Common myeloid progenitor, CD34-positive (primary cell): ENCODE data around the gene PRL.
A peak's percentile ranks its signal among the peaks of the same experiment; 100 is the strongest.

ENCODE experiments used
- CTCF ChIA-PET: fragments of 350-600 bp; sonication (Branson Sonifier 250); formaldehyde crosslinking; loops from one replicate; lab custom pipeline; 2021; ENCODE audit warnings: antibody characterized with exemption; lab: Charles Lee
- POLR2A ChIA-PET: fragments of 350-600 bp; sonication (Branson Sonifier 250); formaldehyde crosslinking; loops from one replicate; lab custom pipeline; 2021; ENCODE audit warnings: antibody characterized with exemption; lab: Charles Lee
- DNase-seq, 3 donors: peaks; one replicate each; pipeline versions ENCODE4 v3.0.0 to v3.0.0-alpha.2; 2013
- H3K27ac ChIP-seq, 2 experiments: 1 replicate in 1 of 2; 2 replicates in 1 of 2; pipeline ENCODE4 v1.7.0; 2013; ENCODE audit warnings: inconsistent platforms in 2 of 2, low read length in 2 of 2, mild to moderate bottlenecking in 2 of 2, low read depth in 1 of 2, moderate library complexity in 1 of 2; ENCODE audit not compliant: severe bottlenecking in 2 of 2, insufficient read depth in 1 of 2, poor library complexity in 1 of 2
- H3K27me3 ChIP-seq, 5 experiments: replicated peaks in 2 of 5; 1 replicate in 3 of 5; 2 replicates in 2 of 5; pipeline versions ENCODE4 v1.6.1 to v1.7.0; 2013; ENCODE audit warnings: low read length in 4 of 5, mild to moderate bottlenecking in 2 of 5, moderate library complexity in 2 of 5, inconsistent platforms in 1 of 5; ENCODE audit not compliant: insufficient read depth in 5 of 5, control insufficient read depth in 4 of 5
- H3K36me3 ChIP-seq, 4 experiments: 1 replicate in 2 of 4; 2 replicates in 2 of 4; pipeline versions ENCODE4 v1.6.1 to v1.7.0; 2013; ENCODE audit warnings: low read length in 3 of 4, control low read depth in 1 of 4, mild to moderate bottlenecking in 1 of 4; ENCODE audit not compliant: control insufficient read depth in 4 of 4, insufficient read depth in 4 of 4
- H3K4me1 ChIP-seq, 4 experiments: 1 replicate in 3 of 4; 2 replicates in 1 of 4; pipeline versions ENCODE4 v1.6.1 to v1.7.1; 2013; ENCODE audit warnings: low read length in 3 of 4, mild to moderate bottlenecking in 3 of 4, control low read depth in 1 of 4, inconsistent platforms in 1 of 4, moderate library complexity in 1 of 4; ENCODE audit not compliant: control insufficient read depth in 4 of 4, insufficient read depth in 4 of 4; ENCODE audit errors: control extremely low read depth in 1 of 4
- H3K4me3 ChIP-seq, 7 experiments: 1 replicate in 4 of 7; 2 replicates in 3 of 7; pipeline versions ENCODE4 v1.5.1 to v1.7.0; 2013; ENCODE audit warnings: mild to moderate bottlenecking in 7 of 7, low read length in 6 of 7, moderate library complexity in 6 of 7, inconsistent platforms in 2 of 7, low read depth in 2 of 7, control low read depth in 1 of 7; ENCODE audit not compliant: insufficient read depth in 4 of 7, control insufficient read depth in 1 of 7; ENCODE audit errors: extremely low read depth in 1 of 7
- H3K9me3 ChIP-seq, 5 experiments: 1 replicate in 4 of 5; 2 replicates in 1 of 5; pipeline versions ENCODE4 v1.6.1 to v1.7.1; 2013; ENCODE audit warnings: low read length in 4 of 5, mild to moderate bottlenecking in 2 of 5, inconsistent platforms in 1 of 5, low read depth in 1 of 5, moderate library complexity in 1 of 5; ENCODE audit not compliant: control insufficient read depth in 4 of 5, insufficient read depth in 2 of 5; ENCODE audit errors: control extremely low read depth in 1 of 5
- WGBS: methylation state at CpG from one replicate; pipeline ENCODE4 v1.1.5; 2013; ENCODE audit not compliant: insufficient coverage; 5-methylcytosine and 5-hydroxymethylcytosine counted together

The PRL gene

DNA sequence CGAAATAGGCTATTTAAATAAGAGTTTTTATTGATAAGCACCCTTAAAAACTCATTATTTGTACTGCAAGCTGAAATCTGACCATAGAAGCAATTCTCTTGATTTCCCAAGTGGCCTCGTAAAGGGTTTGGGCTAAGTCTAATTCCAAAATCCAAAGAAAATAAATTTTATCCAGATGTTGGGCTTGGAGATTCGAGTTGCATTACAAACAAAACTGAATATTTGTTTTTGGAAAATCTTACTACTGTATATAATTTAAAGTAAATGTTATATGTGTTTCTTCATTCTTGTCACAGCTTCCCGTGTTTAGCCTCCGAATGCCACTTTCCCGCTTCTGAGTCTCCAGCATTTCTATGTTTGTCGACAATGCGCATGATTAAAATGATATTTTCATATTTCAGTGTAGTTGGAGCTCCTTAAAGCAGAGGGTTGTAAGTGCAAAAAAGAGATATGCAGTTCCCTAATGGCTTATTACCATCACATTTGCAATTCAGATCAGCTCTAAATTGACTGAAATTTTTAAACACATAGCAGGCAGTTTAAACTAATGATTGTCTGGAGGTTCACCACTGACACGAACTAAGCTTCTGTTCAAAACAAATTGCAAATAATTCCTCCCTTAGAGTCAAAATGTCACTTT, 47.0 kb downstream of the PRL start:
- Histone ChIP-seq H3K4me1 (no peaks in the 10 kb centered on the region), H3K36me3 (no peaks in the 10 kb centered on the region), H3K27me3 (no peaks in the 10 kb centered on the region), H3K9me3 (peaks cover 0 to 2% (median 0%) of the 10 kb centered on the region in 5 experiments), H3K4me3 (no peak overlapping the region), H3K27ac (no peak overlapping the region)
- WGBS: no CpG with 5 or more reads among the region's 9 CpGs
- DNase-seq: no peak
- POLR2A ChIA-PET: no interaction called here
- CTCF ChIA-PET: no interaction called here

DNA sequence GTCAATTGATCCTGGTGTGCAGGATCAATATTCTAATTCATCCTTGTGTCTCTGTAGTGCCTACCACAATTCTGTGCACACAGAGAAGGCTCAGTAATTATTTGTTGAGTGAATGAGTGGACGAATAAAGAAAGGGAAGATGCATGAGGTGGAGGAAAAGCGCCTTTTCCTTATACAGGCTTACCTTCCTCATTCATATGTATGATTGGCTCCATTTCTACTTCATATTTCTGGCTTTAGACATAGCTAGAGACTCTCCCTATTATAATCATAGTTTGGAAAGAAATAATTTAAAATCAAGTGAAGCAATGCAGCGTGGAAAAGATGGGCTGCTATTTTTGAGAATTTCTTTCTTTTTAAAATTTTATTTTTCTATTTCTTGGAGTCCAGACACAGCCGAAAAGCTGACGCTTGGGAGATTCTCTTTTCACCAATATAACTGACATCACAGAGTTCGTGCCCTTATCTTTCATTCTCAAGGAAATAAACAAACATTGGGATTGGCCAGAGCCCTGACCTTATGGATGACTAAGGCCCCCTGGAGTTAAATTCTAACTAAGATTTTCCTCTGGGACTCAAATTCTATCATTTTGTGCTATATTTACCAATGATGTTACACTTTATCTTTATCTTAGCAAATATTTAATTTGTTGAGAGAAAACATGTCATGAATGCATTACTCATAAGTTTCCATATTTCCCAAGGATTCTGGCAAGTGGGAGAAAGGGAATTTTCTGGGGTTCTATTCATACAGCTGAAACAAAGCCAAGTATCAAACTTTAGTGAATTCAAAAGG, 48.1 kb downstream of the PRL start:
- H3K4me1 ChIP-seq: no peaks in the 10 kb centered on the region
- ChIA-PET POLR2A (no interaction called here), CTCF (no interaction called here)
- H3K36me3 ChIP-seq: no peaks in the 10 kb centered on the region
- 100% methylated on average over 3 of the region's 6 CpGs for WGBS
- DNase-seq: no peak
- no peak overlapping the region for H3K4me3 ChIP-seq
- H3K27ac ChIP-seq: no peak overlapping the region
- no peaks in the 10 kb centered on the region for H3K27me3 ChIP-seq
- peaks cover 0 to 2% (median 0%) of the 10 kb centered on the region in 5 experiments for H3K9me3 ChIP-seq

DNA sequence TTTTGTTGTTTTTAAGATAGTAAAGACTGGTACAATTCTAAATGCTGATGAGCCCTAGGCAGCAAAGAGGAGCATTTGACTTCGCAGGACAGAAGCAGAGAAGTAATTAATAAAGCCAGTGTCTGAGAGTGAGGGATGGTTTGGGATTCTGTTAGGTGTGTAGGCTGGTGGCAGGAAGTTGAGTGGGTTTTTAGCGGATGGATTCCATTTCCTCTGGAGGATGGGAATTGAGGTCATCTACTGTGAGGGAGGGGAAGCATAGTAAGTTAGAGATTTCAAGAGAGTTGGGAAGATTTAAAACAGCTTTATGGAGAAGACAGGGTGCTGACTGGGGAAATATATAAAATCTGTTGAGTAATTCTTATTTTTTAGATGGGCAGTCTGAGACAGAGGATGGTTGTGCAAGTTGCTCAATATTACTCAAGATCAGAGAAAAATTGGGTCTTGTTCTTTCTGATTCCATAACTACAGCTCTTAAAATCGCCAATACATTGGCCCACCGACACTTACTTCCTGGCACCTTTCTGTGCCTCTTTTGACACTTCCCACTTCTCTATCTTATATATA, 48.8 kb downstream of the PRL start:
- CTCF ChIA-PET: no interaction called here
- H3K4me1 ChIP-seq: no peaks in the 10 kb centered on the region
- no peak overlapping the region for H3K27ac ChIP-seq
- no peaks in the 10 kb centered on the region for H3K36me3 ChIP-seq
- H3K4me3 ChIP-seq: no peak overlapping the region
- POLR2A ChIA-PET: no interaction called here
- DNase-seq: no peak
- peaks cover 0 to 2% (median 0%) of the 10 kb centered on the region in 5 experiments for H3K9me3 ChIP-seq
- WGBS: 42% methylated on average over 1 of the region's 4 CpGs
- H3K27me3 ChIP-seq: no peaks in the 10 kb centered on the region

DNA sequence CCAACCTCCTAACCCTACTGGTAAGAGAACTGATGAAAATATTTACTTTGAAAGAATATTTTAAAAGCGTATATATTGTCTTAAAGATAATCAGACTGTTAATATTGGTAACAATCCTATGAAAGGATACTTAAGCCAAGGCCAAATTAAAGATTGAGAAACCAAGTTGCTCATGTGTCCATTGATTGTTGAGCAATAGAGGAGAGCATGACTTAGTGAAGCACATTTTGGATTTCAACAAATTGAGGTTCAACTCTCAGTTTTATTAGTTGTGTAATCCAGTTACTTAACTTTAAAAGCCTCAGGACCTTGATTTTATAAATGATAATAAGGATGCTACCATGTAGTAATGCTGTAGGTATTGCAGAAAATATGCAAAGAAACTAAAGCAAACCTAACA, 56.8 kb downstream of the PRL start:
- Histone ChIP-seq H3K4me1 (no peaks in the 10 kb centered on the region), H3K27ac (no peak overlapping the region), H3K27me3 (no peaks in the 10 kb centered on the region), H3K9me3 (peaks cover 0 to 3% (median 0%) of the 10 kb centered on the region in 5 experiments), H3K4me3 (no peak overlapping the region), H3K36me3 (no peaks in the 10 kb centered on the region)
- CTCF ChIA-PET: no interaction called here
- no peak for DNase-seq
- POLR2A ChIA-PET: no interaction called here
- no CpG with 5 or more reads among the region's 1 CpG for WGBS

DNA sequence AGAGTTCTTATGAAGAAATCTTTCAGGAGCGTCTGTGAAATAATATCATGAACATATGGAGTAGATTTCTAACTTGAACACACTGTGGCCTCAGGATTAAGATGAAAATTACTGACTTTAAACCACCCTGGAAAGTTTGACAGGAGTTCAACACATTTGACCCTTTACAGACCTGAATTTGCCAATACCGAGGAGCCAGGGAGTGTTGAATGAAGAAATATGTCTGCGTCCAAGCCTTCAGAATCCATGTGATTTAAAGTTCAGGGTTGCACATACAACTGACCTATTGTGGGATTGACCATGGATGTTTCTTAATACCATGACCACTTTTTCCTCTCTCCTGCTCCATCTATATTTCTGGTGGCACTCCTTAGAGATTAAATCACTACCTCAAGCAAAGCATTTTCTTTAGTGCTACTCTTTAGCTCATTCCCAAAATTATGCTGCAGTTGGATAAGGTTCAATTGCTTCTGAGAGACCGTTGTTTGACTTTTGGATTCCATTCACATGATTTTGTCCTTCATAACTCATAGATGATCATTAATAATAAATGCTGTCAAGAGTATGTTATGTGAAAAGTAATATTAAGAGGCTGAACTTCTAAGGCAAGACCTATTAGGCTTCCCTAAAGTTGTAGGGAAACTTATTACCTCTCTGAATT, 57.4 kb downstream of the PRL start:
- ChIA-PET POLR2A (no interaction called here), CTCF (no interaction called here)
- H3K36me3 ChIP-seq: no peaks in the 10 kb centered on the region
- H3K27ac ChIP-seq: no peak overlapping the region
- DNase-seq: no peak
- 93% methylated on average over 2 of the region's 4 CpGs for WGBS
- no peaks in the 10 kb centered on the region for H3K4me1 ChIP-seq
- peaks cover 0 to 3% (median 0%) of the 10 kb centered on the region in 5 experiments for H3K9me3 ChIP-seq
- no peak overlapping the region for H3K4me3 ChIP-seq
- H3K27me3 ChIP-seq: no peaks in the 10 kb centered on the region

DNA sequence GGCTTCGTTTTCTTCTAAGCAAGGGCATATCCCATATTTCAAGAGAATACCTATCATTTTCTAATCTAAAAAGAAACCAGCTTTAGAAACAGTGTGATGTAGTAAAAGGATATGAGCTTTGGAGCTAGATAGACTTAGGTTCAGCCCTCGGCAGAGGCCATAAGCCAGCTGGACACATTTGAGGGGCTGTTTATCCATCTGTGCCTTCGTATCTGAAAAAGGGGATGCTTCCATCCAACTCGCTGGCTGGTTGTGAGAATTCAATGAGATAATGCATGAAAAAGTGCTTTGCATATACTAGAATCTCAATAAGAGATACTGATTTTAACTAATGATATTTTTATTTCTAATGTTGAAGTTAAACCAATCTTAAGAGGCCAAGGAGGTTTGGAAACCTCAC, 58.0 kb downstream of the PRL start:
- H3K4me1 ChIP-seq: no peaks in the 10 kb centered on the region
- ChIA-PET POLR2A (no interaction called here), CTCF (no interaction called here)
- H3K27ac ChIP-seq: no peak overlapping the region
- no peaks in the 10 kb centered on the region for H3K27me3 ChIP-seq
- WGBS: no CpG with 5 or more reads among the region's 4 CpGs
- H3K9me3 ChIP-seq: peaks cover 0 to 3% (median 0%) of the 10 kb centered on the region in 5 experiments
- H3K36me3 ChIP-seq: no peaks in the 10 kb centered on the region
- no peak for DNase-seq
- no peak overlapping the region for H3K4me3 ChIP-seq

DNA sequence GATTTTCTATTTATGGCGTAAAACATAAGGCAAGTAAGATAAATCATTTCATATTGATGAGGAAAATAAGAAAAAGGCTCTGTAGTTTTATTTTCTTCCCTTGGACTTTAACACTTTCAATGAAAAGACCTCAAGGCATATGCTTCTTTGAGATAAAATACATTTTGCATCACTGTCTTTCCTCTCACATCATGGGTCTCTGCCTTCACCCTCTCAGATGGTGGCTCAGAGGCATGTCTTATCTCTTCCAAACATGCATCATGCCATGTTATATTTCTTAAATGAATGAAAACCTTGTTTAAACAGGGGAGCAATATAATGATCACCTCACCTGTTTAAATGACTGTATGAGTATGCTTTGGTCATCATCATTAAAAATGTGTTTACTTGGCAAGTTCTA, 59.3 kb downstream of the PRL start:
- no peak overlapping the region for H3K27ac ChIP-seq
- H3K4me3 ChIP-seq: no peak overlapping the region
- H3K27me3 ChIP-seq: no peaks in the 10 kb centered on the region
- ChIA-PET CTCF (no interaction called here), POLR2A (no interaction called here)
- DNase-seq: peak; percentile 33 to 73 (median 48)
- no peaks in the 10 kb centered on the region for H3K36me3 ChIP-seq
- H3K4me1 ChIP-seq: no peaks in the 10 kb centered on the region
- no CpG with 5 or more reads among the region's 1 CpG for WGBS
- H3K9me3 ChIP-seq: peaks cover 0 to 3% (median 0%) of the 10 kb centered on the region in 5 experiments
